ENCODE data around the gene PDGFD.

- TF ChIP-seq CTCF (IDR thresholded peaks at IDR 0.05) = no peak
- no peak for TF ChIP-seq POLR2A (IDR thresholded peaks at IDR 0.05)
Observed at GRCh38 chr11:104053743-104054478, 110.0 kb downstream of the PDGFD start.

Data from thyroid gland (tissue), 4 donors.